ENCODE measurements around the gene KRTAP2-2.
"Not testable (repeated sequence)": the region's sequence is repeated elsewhere in the genome, so short reads cannot be mapped to it uniquely, and the experiment has no call there.

KRTAP2-2 gene

GRCh38 chr17:41065016-41065689 lies 10.1 kb upstream of the KRTAP2-2 start:
- DNase-seq (ENCODE audit: insufficient read length, low spot score); FAIRE-seq: not testable (repeated sequence)

GRCh38 chr17:41064301-41064700 lies 9.3 kb upstream of the KRTAP2-2 start:
- DNase-seq (ENCODE audit: insufficient read length, low spot score), result no peak
- FAIRE-seq, result no peak

DNA sequence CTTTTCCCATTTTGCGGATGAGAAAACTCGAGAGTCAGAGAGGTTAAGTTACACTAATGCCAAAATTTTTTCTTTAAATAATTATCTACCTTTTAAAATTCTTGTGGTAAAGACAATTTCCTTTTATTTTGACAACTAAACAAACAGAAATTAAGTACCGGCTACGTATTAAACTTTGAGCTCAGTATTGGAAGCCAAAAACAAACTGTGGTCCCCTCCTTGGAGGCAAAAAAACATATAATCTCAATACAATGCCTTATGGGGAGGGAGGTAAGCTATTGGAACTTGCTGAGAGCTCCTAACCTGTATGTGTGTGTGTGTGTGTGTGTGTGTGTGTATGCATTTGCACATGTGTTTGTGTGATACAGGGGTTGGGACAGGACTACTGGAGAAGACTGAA lies 8.4 kb upstream of the KRTAP2-2 start:
- FAIRE-seq, result peak; percentile 81
- DNase-seq (ENCODE audit: insufficient read length, low spot score), result no peak

DNA sequence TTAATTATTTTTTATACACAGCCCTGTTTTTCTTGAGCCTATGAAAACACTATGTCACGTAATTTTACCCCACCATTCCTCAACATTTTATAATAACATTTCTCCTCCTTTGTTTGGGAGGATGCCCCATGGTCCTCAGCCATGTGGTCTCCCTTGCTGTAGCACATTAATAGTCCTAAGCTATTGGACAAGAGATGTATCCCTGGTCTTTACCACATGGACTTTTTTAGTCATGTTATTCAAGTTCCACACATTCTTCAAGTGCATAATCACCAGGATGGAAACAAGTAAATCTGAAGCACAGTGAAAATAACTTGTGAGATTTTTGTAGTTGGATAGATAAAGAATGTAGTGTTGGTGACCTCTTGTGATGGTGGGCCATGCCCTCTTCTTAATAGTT lies 6.9 kb upstream of the KRTAP2-2 start:
- DNase-seq (ENCODE audit: insufficient read length, low spot score) (peak; percentile 65), FAIRE-seq (peak; percentile 89)

DNA sequence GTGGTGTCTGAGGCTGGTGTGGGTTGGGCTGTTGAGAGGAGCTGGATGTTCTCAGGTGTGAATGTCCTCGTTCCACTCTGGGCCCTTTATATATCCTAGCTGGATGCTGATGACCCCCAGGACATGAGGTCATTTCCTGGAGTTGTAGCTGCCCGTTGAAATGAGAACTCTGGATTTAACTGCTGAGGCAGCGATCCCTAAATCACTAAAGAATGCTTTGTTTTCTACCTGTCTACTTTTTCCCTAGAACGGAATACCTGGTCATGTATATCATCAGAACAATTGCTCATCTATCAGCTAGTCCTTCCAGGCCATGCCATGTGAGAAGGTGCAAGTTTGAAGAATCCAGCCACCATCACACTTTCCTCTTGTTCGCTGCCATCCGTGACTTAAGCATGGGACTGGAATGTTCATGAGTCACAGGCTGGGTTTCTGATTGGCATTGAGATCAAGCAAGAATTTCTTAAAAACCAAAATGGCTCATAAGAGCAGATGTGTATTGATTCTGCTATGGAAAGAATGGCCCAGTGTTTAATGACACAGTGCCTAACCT lies 5.1 kb upstream of the KRTAP2-2 start, which contains the start of gene KRTAP2-3:
Gene KRTAP2-3 (minus strand): TSS at position 63 of the 553 bp plus-strand sequence. CDS start 64 bp downstream, outside the sequence.
- DNase-seq (ENCODE audit: insufficient read length, low spot score), result peak; percentile 68
- FAIRE-seq, result peak; percentile 98

DNA sequence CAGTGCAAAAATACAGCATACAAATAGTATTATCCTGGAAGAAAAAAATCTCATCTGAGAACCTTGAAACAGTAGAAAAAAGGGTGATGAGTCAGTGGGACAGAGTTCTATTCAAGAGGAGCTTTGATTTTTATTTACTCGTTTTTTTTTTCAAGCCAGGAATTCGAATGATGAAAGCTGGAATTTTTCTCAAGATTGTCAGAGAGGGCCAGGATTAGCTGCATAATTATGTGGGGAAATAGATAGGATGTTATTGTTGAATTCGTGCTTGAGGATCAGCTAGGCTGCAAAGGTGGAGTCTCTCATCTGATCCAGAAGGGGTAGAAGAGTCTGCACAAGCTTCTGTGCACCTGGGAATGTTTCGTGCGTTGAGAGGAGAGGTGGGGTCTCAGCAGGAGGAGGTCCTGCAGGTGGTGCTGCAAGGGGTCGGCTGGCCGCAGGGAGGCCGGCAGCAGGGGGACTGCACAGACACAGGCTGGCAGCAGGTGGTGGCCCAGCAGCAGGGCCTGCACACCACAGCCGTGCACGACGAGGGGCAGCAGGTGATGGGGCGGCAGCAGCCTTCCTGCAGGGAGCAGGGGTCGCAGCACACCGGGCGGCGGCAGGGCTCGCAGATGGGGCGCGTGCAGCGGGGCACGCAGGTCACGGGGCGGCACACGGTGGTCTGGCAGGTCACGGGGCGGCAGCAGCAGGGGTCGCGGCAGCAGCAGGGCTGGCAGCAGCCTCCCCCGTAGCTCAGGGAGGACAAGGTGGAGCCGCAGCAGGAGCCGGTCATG lies 4.4 kb upstream of the KRTAP2-2 start:
- peak; percentile 45 for DNase-seq (ENCODE audit: insufficient read length, low spot score)
- not testable (repeated sequence) for FAIRE-seq

GRCh38 chr17:41058741-41059140 lies 3.7 kb upstream of the KRTAP2-2 start:
- DNase-seq (ENCODE audit: insufficient read length, low spot score) (no peak), FAIRE-seq (no peak)

DNA sequence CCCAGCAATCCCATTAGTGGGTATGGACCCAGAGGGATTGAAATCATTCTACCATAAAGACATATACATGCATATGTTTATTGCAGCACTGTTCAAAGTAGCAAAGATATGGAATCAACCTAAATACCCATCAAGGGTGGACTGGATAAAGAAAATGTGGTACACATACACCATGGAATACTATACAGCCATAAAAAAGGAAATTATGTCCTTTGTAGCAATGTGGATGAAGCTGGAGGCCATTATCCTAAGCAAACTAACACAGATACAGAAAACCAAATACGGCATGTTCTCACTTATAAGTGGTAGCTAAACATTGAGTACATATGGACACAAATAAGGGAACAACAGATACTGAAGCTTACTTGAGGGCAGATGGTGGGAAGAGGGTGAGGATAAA lies 2.5 kb upstream of the KRTAP2-2 start:
- FAIRE-seq (peak; percentile 64), DNase-seq (ENCODE audit: insufficient read length, low spot score) (no peak)

DNA sequence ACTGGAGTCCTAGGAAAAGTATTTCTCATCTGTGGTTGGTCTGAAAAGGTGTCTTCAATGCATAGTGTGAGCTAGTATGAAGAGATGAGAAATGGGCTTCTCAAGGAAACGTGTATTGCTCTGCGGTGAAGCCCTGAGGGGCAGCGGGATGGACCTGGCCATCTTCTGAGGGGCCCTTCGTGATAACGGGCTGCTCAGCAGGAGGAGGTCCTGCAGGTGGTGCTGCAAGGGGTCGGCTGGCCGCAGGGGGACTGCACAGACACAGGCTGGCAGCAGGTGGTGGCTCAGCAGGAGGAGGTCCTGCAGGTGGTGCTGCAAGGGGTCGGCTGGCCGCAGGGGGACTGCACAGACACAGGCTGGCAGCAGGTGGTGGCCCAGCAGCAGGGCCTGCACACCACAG lies 474 bp downstream of the KRTAP2-2 start:
- not testable (repeated sequence) for FAIRE-seq

GRCh38 chr17:41054025-41054424 lies 1.0 kb downstream of the KRTAP2-2 start:
- DNase-seq (ENCODE audit: insufficient read length, low spot score) (no peak), FAIRE-seq (no peak)

More for the DNA sequence above, 474 bp downstream of the KRTAP2-2 start:
- not testable (repeated sequence) for DNase-seq (ENCODE audit: insufficient read length, low spot score)

DNA sequence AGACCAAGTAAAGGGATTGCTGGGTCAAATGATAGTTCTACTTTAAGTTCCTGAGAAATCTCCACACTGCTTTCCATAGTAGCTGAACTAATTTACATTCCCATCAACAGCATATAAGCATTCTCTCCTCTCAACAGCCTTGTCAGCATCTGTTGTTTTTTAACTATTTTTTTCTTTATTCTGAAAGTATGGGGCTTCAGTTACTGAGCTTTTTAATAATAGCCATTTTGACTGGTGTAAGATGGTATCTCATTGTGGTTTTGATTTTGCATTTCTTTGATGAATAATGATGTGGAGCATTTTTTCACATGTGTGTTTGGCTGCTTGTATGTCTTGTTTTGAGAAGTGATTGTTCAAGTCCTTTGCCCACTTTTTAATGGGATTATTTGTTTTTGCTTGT lies 2.5 kb downstream of the KRTAP2-2 start:
- DNase-seq (ENCODE audit: insufficient read length, low spot score) (no peak), FAIRE-seq (no peak)

DNA sequence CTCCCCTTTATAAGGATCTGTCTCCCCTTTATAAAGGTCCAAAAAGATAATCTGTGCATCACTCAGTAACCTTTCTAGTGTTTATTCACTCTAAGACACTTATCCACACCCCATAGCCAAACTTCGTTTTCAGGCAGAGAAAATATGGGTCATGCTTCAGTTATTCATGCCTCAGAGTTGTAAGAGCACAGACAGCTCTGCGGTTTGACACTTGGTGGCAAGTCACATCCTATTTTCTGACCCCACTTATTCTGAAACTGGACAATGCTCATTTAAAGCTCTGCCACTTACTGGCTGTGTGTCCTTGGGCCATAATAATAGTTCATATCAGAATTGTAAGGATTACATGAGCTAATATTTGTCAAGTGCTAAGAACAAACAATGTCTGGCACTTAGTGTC lies 5.9 kb downstream of the KRTAP2-2 start:
- FAIRE-seq, result peak; percentile 84
- peak; percentile 53 for DNase-seq (ENCODE audit: insufficient read length, low spot score)

DNA sequence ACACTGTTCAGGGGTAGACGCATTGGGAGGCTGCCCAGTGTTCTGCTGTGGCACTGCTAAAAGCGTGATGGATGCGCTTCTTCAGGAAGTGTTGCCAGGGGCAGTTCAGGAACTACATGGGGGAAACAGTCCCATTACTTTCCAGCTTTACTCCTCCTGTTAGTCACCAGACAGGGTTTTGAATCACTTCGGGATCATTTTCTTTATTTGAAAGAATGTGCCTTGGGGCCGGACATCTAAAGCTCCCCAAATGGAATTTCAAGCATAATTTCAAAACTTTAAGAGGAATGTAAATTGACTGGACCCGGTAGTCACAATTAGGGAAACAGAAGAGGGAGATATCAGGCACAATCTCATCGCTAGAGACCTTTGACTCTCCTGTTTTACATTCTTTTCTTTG lies 6.6 kb downstream of the KRTAP2-2 start:
- peak; percentile 68 for FAIRE-seq

DNA sequence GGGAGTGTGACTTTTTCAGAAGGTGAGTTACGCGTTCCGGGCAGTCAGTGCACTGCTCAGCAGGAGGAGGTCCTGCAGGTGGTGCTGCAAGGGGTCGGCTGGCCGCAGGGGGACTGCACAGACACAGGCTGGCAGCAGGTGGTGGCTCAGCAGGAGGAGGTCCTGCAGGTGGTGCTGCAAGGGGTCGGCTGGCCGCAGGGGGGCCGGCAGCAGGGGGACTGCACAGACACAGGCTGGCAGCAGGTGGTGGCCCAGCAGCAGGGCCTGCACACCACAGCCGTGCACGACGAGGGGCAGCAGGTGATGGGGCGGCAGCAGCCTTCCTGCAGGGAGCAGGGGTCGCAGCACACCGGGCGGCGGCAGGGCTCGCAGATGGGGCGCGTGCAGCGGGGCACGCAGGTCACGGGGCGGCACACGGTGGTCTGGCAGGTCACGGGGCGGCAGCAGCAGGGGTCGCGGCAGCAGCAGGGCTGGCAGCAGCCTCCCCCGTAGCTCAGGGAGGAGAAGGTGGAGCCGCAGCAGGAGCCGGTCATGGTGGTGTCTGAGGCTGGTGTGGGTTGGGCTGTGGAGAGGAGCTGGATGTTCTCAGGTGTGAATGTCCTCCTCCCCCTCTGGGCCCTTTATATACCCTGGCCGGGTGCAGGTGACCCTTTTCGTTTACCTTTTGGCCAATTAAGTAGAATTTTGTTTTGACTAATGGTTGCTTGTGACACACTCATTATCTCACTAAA lies 8.1 kb downstream of the KRTAP2-2 start, which contains the start of gene KRTAP2-1:
Gene KRTAP2-1 (minus strand): TSS at position 582 of the 731 bp plus-strand sequence. CDS start 49 bp downstream, at position 533.
- FAIRE-seq; DNase-seq (ENCODE audit: insufficient read length, low spot score): not testable (repeated sequence)

More for the DNA sequence above, 6.6 kb downstream of the KRTAP2-2 start:
- peak; percentile 62 for DNase-seq (ENCODE audit: insufficient read length, low spot score)

GRCh38 chr17:41042953-41043352 lies 12.1 kb downstream of the KRTAP2-2 start:
- no peak for DNase-seq (ENCODE audit: insufficient read length, low spot score)
- no peak for FAIRE-seq

DNA sequence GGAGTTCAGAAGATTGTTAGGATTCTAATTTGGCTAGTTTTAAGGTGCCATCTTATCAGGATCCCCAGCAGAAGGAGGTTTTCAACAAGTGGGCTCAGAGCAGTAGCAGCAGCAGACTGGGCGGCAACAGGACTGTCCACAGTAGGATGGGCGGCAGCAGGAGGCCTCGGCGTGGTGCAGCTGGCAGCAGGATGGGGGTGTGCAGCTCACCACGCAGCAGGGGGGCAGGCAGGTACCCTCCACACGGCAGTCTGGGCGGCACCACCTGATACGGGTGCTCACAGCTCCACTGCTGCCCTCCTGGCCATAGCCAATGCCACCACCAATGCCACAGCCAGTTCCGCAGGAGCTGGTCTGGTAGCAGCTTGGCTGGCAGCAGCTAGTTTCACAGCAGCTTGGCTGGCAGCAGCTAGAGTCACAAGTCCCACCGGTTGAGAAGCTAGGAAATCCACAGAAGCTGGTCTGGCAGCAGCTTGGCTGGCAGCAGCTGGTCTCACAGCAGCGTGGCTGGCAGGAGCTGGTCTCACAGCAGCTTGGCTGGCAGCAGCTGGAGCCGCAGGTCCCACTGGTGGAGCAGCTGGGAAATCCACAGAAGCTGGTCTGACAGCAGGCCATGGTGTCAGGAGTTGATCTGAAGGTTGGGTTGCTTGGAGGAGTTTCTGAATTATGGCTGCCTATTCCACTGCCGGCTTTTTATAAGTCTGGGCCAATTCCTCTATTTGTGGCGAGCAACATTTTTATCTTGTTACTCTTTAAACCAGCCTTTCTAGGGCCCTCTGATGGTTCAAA lies 14.1 kb downstream of the KRTAP2-2 start, which contains the start of gene KRTAP1-1:
Gene KRTAP1-1 (minus strand): TSS at position 668 of the 789 bp plus-strand sequence. CDS start 53 bp downstream, at position 615.
- FAIRE-seq, result peak; percentile 96
- not testable (repeated sequence) for DNase-seq (ENCODE audit: insufficient read length, low spot score)

GRCh38 chr17:41037853-41038350 lies 17.1 kb downstream of the KRTAP2-2 start:
- DNase-seq (ENCODE audit: insufficient read length, low spot score) (no peak), FAIRE-seq (no peak)

DNA sequence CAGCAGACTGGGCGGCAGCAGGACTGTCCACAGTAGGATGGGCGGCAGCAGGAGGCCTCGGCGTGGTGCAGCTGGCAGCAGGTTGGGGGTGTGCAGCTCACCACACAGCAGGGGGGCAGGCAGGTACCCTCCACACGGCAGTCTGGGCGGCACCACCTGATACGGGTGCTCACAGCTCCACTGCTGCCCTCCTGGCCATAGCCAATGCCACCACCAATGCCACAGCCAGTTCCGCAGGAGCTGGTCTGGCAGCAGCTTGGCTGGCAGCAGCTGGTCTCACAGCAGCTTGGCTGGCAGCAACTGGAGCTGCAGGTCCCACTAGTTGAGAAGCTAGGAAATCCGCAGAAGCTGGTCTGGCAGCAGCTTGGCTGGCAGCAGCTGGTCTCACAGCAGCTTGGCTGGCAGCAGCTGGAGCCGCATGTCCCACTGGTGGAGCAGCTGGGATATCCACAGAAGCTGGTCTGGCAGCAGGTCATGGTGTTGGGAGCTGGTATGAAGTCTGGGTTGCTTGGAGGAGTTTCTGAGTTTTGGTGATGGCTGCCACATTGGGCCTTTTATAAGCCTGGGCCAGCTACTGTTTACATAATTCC lies 20.6 kb downstream of the KRTAP2-2 start, which contains the start of gene KRTAP1-3:
Gene KRTAP1-3 (minus strand): TSS at position 529 of the 590 bp plus-strand sequence. CDS start 53 bp downstream, at position 476.
- not testable (repeated sequence) for DNase-seq (ENCODE audit: insufficient read length, low spot score)
- peak; percentile 91 for FAIRE-seq
